GM21367 (cell line): Measurements from ENCODE around the gene ECE2.

ENCODE experiments used
- ATAC-seq: cut with Tn5 transposase; IDR thresholded peaks from one replicate; pipeline ENCODE4 v1.9.1; 2021; ENCODE audit not compliant: unreplicated experiment

The ECE2 gene

GRCh38 chr3:184275961-184276910, at the start of gene ECE2:
ECE2 (plus strand) TSS chr3:184276022; CDS start chr3:184276154, 132 bp downstream.
- no peak for ATAC-seq

GRCh38 chr3:184227481-184227935, 48.3 kb upstream of the ECE2 start:
- ATAC-seq, result no peak

GRCh38 chr3:184228376-184229137, 47.3 kb upstream of the ECE2 start:
- no peak for ATAC-seq

DNA sequence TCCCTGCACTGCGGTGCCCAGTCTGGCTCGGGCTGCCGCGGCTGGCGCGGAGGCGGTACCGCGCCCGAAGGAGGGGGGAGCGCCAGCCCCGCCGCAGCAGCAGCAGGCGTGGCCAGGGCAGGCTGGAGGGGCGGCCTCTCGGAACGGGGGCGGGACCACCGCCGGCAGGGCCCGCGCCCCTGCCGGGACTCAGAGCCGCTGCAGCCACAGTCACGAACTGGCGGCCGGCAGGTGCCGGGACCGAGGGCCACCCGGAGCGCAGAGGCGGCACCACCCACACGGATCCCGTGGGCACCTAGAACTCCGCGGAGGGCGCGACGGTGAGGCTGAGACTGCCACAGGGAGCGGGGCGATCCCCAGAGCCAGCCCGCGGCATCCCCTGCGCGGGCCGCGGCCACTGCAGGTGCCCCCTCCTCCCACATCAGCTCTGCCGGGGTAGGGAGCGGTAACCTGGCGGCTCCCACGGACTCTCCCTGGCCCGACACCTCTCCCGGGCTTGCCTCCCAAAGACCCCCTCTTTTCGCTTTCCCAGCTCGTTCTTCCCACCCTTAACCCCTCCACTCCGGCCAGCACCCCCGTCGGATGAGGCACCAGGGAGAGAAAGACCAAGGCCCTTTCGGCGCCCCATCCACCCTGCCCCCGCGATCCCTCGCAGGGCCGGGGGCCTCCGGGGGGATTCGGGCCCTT, 46.3 kb upstream of the ECE2 start, which contains the start of gene VWA5B2:
VWA5B2 (plus strand) TSS at position 192 of the 687 bp plus-strand sequence. CDS start 944 bp downstream, outside the sequence.
- ATAC-seq, result peak; percentile 71

GRCh38 chr3:184230081-184230602, 45.7 kb upstream of the ECE2 start:
- no peak for ATAC-seq

GRCh38 chr3:184230603-184231528, 45.0 kb upstream of the ECE2 start:
- no peak for ATAC-seq

- ATAC-seq, result no peak
Observed at GRCh38 chr3:184231671-184232070, 44.2 kb upstream of the ECE2 start.

GRCh38 chr3:184233127-184233843, 42.5 kb upstream of the ECE2 start:
- ATAC-seq, result no peak

DNA sequence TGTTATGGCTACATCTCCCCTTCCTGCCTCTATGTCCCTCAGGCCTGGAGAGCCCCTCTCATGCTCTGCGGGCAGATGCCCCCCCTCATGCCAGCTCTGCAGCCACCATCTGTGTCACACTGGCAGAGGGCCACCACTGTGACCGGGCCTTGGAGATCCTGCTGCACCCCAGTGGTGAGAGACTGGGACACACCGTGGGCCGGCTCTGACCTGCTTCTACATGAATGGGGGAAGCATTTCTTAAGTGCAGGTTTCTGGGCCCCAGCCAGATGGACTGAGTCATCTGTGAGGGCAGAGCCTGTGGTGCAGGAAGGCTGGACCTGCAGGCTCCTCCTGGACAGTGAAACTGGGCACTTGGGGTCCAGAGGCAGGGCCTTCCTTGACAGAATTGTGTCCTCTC, 41.6 kb upstream of the ECE2 start:
- no peak for ATAC-seq

DNA sequence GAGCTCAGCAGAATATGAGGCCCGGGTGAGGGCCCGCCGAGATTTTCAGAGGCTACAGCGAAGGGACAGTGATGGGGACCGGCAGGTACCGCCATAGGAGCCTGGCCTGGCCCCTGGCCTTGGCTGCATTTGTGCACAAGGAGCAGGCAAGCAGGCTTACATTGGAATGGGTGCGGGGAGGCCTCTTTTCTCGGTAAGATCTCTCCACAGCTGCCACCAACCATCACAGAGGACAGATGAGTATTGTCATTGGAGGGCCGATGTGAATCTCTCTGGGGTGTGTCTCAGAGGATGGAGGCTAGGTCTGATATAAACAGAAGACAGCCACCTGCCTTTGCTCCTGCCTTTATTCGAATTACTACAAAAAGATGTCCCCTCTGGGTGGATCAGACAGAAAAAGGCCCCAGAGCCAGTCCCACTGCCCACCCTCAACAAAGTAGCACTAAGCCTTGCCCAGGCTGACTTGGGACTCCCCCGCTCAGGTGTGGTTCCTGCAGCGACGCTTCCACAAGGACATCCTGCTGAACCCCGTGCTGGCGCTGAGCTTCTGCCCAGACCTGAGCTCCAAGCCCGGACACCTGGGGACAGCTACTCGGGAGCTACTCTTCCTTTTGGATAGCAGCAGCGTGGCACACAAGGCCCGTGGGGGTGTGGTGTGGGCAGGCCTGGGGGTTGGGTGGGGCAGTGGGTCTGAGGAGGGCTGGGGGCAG, 41.0 kb upstream of the ECE2 start:
- no peak for ATAC-seq

DNA sequence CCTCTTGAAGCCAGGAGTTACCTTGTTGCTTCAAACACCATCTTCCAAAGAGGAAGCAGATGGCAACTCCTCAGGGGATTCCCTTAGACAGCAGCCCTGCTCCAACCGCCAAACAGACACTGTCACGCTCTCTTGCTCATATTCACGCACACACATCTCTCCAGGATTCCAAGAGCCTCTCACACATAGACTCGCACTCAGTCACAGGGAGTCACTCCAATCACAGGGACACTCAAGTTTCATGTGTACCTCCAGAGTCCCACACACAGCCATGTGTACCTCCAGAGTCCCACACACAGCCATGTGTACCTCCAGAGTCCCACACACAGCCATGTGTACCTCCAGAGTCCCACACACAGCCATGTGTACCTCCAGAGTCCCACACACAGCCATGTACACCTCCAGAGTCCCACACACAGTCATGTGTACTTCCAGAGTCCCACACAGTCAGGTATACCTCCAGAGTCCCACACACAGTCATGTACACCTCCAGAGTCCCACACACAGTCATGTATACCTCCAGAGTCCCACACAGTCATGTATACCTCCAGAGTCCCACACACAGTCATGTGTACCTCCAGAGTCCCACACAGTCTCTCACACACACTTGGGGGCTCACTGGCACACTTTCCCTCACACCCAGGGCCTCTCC, 40.3 kb upstream of the ECE2 start:
- ATAC-seq, result no peak

GRCh38 chr3:184236033-184236410, 39.8 kb upstream of the ECE2 start:
- no peak for ATAC-seq

DNA sequence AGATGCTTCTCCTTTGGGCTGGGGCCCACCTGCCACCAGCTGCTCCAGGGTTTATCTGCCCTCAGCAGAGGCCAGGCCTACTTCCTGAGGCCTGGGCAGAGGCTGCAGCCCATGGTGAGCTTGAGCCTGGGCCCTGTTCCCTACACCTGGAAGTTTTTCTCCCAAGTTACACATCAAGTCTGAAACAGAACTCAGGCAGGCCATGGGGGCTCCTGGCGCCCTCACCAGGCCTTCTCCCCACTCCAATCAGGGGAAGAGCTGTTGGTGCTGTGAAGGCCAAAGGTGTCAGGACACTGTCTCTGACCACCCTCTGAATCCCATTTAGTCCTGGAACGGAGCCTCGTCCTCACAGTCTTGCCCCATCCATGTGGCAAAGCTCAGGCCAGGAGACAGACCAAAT, 39.2 kb upstream of the ECE2 start:
- ATAC-seq, result no peak

DNA sequence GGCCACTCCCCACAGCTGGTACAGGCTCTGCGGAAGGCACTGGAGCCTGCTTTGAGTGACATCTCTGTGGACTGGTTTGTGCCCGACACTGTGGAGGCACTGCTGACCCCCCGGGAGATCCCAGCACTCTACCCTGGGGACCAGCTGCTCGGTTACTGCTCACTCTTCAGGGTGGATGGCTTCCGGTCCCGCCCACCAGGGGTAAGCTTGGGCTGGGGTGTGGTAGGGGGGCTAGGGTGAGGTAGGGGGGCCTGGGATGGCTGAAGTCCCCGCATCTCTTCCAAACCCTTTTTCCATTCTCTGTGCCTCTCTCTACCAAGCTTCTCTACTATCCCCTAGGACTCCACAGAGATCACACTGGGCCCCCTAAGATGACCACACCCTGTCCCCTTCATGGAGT, 38.6 kb upstream of the ECE2 start:
- ATAC-seq, result no peak

- no peak for ATAC-seq
Observed at GRCh38 chr3:184237807-184238206, 38.0 kb upstream of the ECE2 start.

DNA sequence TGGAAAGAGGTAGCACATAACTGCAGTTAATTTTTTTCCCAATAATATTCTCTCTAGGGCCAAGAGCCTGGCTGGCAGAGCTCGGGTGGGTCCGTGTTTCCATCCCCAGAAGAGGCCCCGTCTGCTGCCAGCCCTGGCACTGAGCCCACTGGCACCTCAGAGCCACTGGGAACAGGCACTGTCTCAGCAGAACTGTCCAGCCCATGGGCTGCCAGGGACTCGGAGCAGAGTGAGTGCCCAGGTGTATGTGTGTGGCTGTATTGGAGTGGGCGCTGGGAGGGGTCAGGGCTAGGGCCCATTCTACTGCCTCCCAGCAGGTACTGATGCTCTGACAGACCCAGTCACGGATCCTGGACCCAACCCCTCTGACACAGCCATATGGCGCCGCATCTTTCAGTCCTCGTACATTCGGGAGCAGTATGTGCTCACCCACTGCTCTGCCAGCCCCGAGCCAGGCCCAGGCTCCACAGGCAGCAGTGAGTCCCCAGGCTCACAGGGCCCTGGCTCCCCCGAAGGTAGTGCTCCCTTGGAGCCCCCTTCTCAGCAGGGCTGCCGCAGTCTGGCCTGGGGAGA, 37.5 kb upstream of the ECE2 start:
- ATAC-seq, result no peak

GRCh38 chr3:184239221-184239620, 36.6 kb upstream of the ECE2 start:
- ATAC-seq, result no peak

DNA sequence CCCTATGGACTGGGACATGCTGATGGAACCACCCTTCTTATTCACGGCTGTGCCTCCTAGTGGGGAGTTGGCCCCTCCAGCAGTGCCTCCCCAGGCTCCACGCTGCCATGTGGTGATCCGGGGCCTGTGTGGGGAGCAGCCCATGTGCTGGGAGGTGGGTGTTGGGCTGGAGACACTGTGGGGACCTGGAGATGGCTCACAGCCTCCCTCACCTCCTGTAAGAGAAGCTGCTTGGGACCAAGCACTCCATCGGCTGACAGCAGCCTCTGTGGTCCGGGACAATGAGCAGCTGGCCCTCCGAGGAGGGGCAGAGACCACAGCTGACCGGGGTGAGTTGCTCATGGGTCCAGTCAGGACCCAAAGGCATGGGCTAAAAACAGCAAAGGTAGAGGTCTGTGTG, 36.1 kb upstream of the ECE2 start:
- ATAC-seq, result no peak
